Measurements from ENCODE around the gene RNF166.

GRCh38 chr16:88662222-88662842 is 43.9 kb downstream of the RNF166 start:
- TF ChIP-seq TIGD3 (CRISPR knock-in tag; IDR thresholded peaks at IDR 0.05; ENCODE audit: borderline replicate concordance) (no peak), CTCF (CRISPR knock-in tag; IDR thresholded peaks at IDR 0.05) (no peak)
